GM18858 (cell line): Measurements from ENCODE around the gene TMEM203.

Source experiments
- ATAC-seq: cut with Tn5 transposase; IDR thresholded peaks from one replicate; pipeline ENCODE4 v1.9.1; 2021; ENCODE audit not compliant: unreplicated experiment

The TMEM203 gene

GRCh38 chr9:137219757-137220316, 14.4 kb upstream of the TMEM203 start:
- ATAC-seq = no peak

GRCh38 chr9:137218754-137219271, 13.4 kb upstream of the TMEM203 start:
- no peak for ATAC-seq

- ATAC-seq = no peak
Observed at GRCh38 chr9:137218212-137218753, 12.8 kb upstream of the TMEM203 start.

- ATAC-seq = no peak
Observed at GRCh38 chr9:137217276-137218211, 12.1 kb upstream of the TMEM203 start.

- no peak for ATAC-seq
Observed at GRCh38 chr9:137216188-137216965, 10.9 kb upstream of the TMEM203 start.

GRCh38 chr9:137215196-137215986, 9.9 kb upstream of the TMEM203 start:
- no peak for ATAC-seq

GRCh38 chr9:137214620-137215019, 9.2 kb upstream of the TMEM203 start:
- ATAC-seq = no peak

GRCh38 chr9:137213160-137214060, 8.0 kb upstream of the TMEM203 start:
- ATAC-seq = no peak

GRCh38 chr9:137212520-137212919, 7.1 kb upstream of the TMEM203 start:
- ATAC-seq = no peak

GRCh38 chr9:137211532-137211931, 6.1 kb upstream of the TMEM203 start:
- ATAC-seq = no peak

- ATAC-seq = no peak
Observed at GRCh38 chr9:137206602-137207001, 1.2 kb upstream of the TMEM203 start.

GRCh38 chr9:137204731-137205125, 720 bp downstream of the TMEM203 start:
- no peak for ATAC-seq

- ATAC-seq = no peak
Observed at GRCh38 chr9:137202966-137203365, 2.5 kb downstream of the TMEM203 start.

GRCh38 chr9:137201205-137201868, 4.1 kb downstream of the TMEM203 start:
- no peak for ATAC-seq

- ATAC-seq = peak; percentile 74
Observed at GRCh38 chr9:137200311-137201204, 4.9 kb downstream of the TMEM203 start, which contains the start of gene TPRN. TSS of gene TPRN (minus strand) at chr9:137200741. CDS start at chr9:137200711, 30 bp downstream.

- ATAC-seq = no peak
Observed at GRCh38 chr9:137199411-137200121, 5.9 kb downstream of the TMEM203 start.

GRCh38 chr9:137198902-137199283, 6.6 kb downstream of the TMEM203 start:
- ATAC-seq = no peak
